SK-N-SH treated with all-trans-retinoic acid at 6 μM for 48 hours (cell line): ENCODE results near the gene CEP290.

Experiments used
- ATAC-seq: fragments of 200-7000 bp; cut with Tn5 transposase; 3 replicates; pipeline ENCODE4 v1.9.1; 2020; ENCODE audit warnings: mild to moderate bottlenecking, moderate library complexity
- ARNTL ChIP-seq: fragments of 450-650 bp; formaldehyde crosslinking; IDR thresholded peaks from 2 replicates; pipeline ENCODE4 v1.5.0; 2020; ENCODE audit warnings: low read depth, mild to moderate bottlenecking, moderate library complexity, borderline replicate concordance
- BACH2 ChIP-seq: fragments of 250-450 bp; sonication (Bioruptor Pico); IDR thresholded peaks from 2 replicates; pipeline ENCODE4 v1.9.0; 2021; ENCODE audit warnings: mild to moderate bottlenecking, borderline replicate concordance
- CREB5 ChIP-seq: fragments of 250-450 bp; sonication (Bioruptor Pico); IDR thresholded peaks from 2 replicates; pipeline ENCODE4 v1.5.1; 2020; ENCODE audit warnings: low read depth, mild to moderate bottlenecking, moderate library complexity
- CSDC2 ChIP-seq: fragments of 250-450 bp; sonication (Bioruptor Pico); IDR thresholded peaks from 2 replicates; pipeline ENCODE4 v1.5.0; 2020; ENCODE audit warnings: mild to moderate bottlenecking, moderate library complexity
- CSRNP3 ChIP-seq: fragments of 250-450 bp; sonication (Bioruptor Pico); IDR thresholded peaks from 2 replicates; pipeline ENCODE4 v1.5.1; 2021; ENCODE audit warnings: mild to moderate bottlenecking, moderate library complexity
- ESRRG ChIP-seq: fragments of 250-450 bp; sonication (Bioruptor Pico); IDR thresholded peaks from 2 replicates; pipeline ENCODE4 v1.6.1; 2021; ENCODE audit warnings: mild to moderate bottlenecking
- GLIS3 ChIP-seq: fragments of 250-450 bp; sonication (Bioruptor Pico); IDR thresholded peaks from 2 replicates; pipeline ENCODE4 v1.5.0; 2020; ENCODE audit warnings: mild to moderate bottlenecking, moderate library complexity
- ISL1 ChIP-seq: fragments of 250-450 bp; sonication (Bioruptor Pico); IDR thresholded peaks from 2 replicates; pipeline ENCODE4 v2.1.2; 2022; ENCODE audit warnings: mild to moderate bottlenecking, moderate library complexity
- POU6F1 ChIP-seq: fragments of 250-450 bp; sonication (Bioruptor Pico); IDR thresholded peaks from 2 replicates; pipeline ENCODE4 v1.8.0; 2021; ENCODE audit warnings: low read depth, mild to moderate bottlenecking, moderate library complexity, borderline replicate concordance
- PPARA ChIP-seq: fragments of 250-450 bp; sonication (Bioruptor Pico); IDR thresholded peaks from 2 replicates; pipeline ENCODE4 v1.5.0; 2020; ENCODE audit warnings: mild to moderate bottlenecking, borderline replicate concordance
- SNAI2 ChIP-seq: fragments of 250-450 bp; sonication (Bioruptor Pico); IDR thresholded peaks from 2 replicates; pipeline ENCODE4 v1.5.0; 2020; ENCODE audit warnings: mild to moderate bottlenecking, moderate library complexity
- TCF4 ChIP-seq: fragments of 250-450 bp; sonication (Bioruptor Pico); IDR thresholded peaks from 2 replicates; pipeline ENCODE4 v1.8.0; 2021; ENCODE audit warnings: mild to moderate bottlenecking, moderate library complexity, borderline replicate concordance
- TOX ChIP-seq: fragments of 250-450 bp; sonication (Bioruptor Pico); IDR thresholded peaks from 2 replicates; pipeline ENCODE4 v1.8.0; 2021; ENCODE audit warnings: mild to moderate bottlenecking, moderate library complexity, borderline replicate concordance
- ZC3H10 ChIP-seq: fragments of 250-450 bp; sonication (Bioruptor Pico); IDR thresholded peaks from 2 replicates; pipeline ENCODE4 v1.5.1; 2021; ENCODE audit warnings: mild to moderate bottlenecking, moderate library complexity
- ZFP30 ChIP-seq: fragments of 450-650 bp; formaldehyde crosslinking; IDR thresholded peaks from 2 replicates; pipeline ENCODE4 v1.5.0; 2022; ENCODE audit warnings: mild to moderate bottlenecking, moderate library complexity
- ZNF565 ChIP-seq: fragments of 450-650 bp; formaldehyde crosslinking; conservative IDR thresholded peaks from 2 replicates; pipeline ENCODE4 v1.5.0; 2020; ENCODE audit warnings: low read depth, mild to moderate bottlenecking, moderate library complexity
- ZNF70 ChIP-seq: fragments of 450-650 bp; formaldehyde crosslinking; IDR thresholded peaks from 2 replicates; pipeline ENCODE4 v1.5.0; 2020; ENCODE audit warnings: mild to moderate bottlenecking, moderate library complexity
- ZNF8 ChIP-seq: fragments of 450-650 bp; formaldehyde crosslinking; IDR thresholded peaks from 2 replicates; pipeline ENCODE4 v1.5.0; 2020; ENCODE audit warnings: mild to moderate bottlenecking, moderate library complexity
- TF ChIP-seq, protein P1 (sequence below): fragments of 250-450 bp; sonication (Bioruptor Pico); IDR thresholded peaks from 2 replicates; pipeline ENCODE4 v1.8.0; 2020; ENCODE audit warnings: mild to moderate bottlenecking, moderate library complexity, borderline replicate concordance
- TF ChIP-seq, protein P2 (sequence below): fragments of 250-450 bp; sonication (Bioruptor Pico); IDR thresholded peaks from 2 replicates; pipeline ENCODE4 v1.5.0; 2020; ENCODE audit warnings: mild to moderate bottlenecking, moderate library complexity

The CEP290 gene

DNA sequence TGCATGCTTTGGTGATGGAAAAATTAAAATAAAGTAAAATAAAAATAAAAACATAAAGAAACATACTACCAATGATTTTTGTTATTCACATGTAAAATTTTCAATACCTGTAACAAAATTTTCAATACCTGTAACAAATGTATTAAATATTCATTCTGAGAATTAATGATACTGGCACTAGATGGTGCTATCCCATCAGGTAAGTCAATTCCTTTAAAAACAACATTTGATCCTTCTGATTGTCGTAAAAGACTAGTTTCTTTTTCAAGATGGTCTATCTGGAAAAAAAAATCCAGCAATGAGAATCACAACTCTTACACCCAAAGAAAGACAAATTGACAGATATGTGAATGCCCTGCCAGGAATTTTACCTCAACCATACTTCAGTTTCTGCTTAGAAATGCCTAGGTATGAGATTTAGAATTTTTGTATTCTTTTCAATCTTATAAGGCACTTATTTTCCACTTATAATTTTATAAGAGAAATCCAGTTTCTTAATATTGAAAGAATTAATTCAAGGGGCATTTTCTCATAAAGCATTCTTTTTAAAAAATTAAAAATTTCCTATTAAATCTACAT lies 30.7 kb downstream of the CEP290 start:
- no peak for TF ChIP-seq ZNF565 (CRISPR knock-in tag)
- TF ChIP-seq TOX (CRISPR knock-in tag) = no peak
- no peak for TF ChIP-seq ZC3H10 (CRISPR knock-in tag)
- TF ChIP-seq ARNTL = no peak
- TF ChIP-seq POU6F1 (CRISPR knock-in tag) = no peak
- no peak for ATAC-seq

DNA sequence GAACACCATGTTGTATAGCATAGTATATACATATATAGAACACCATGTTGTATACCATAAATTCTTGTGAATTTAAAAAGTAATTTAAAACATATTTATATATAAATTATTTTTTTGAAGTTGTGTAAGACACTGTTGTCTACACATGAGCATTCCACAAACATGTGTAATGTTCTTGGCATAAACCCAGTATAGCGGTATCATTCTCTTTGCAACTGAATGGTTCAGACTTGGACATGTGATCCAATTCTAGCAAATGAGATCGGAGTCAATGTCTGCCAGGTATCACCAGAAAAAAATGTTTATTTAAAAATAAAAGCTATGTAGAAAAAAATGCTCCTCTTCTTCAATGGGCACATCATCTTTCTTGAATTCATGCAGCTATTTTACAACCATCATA lies 33.9 kb downstream of the CEP290 start:
- TF ChIP-seq BACH2 (CRISPR knock-in tag) (no peak), ISL1 (no peak), PPARA (no peak), ARNTL (no peak), TOX (CRISPR knock-in tag) (no peak)
- TF ChIP-seq, protein P1, sequence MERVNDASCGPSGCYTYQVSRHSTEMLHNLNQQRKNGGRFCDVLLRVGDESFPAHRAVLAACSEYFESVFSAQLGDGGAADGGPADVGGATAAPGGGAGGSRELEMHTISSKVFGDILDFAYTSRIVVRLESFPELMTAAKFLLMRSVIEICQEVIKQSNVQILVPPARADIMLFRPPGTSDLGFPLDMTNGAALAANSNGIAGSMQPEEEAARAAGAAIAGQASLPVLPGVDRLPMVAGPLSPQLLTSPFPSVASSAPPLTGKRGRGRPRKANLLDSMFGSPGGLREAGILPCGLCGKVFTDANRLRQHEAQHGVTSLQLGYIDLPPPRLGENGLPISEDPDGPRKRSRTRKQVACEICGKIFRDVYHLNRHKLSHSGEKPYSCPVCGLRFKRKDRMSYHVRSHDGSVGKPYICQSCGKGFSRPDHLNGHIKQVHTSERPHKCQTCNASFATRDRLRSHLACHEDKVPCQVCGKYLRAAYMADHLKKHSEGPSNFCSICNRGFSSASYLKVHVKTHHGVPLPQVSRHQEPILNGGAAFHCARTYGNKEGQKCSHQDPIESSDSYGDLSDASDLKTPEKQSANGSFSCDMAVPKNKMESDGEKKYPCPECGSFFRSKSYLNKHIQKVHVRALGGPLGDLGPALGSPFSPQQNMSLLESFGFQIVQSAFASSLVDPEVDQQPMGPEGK (CRISPR knock-in tag) = no peak
- ATAC-seq = no peak

- ATAC-seq = no peak
- no peak for TF ChIP-seq SNAI2
- no peak for TF ChIP-seq CREB5
- TF ChIP-seq ZNF8 (CRISPR knock-in tag) = no peak
- no peak for TF ChIP-seq ISL1
- TF ChIP-seq ZNF565 (CRISPR knock-in tag) = no peak
- TF ChIP-seq ESRRG (CRISPR knock-in tag) = no peak
- TF ChIP-seq TOX (CRISPR knock-in tag) = no peak
- TF ChIP-seq, protein P2, sequence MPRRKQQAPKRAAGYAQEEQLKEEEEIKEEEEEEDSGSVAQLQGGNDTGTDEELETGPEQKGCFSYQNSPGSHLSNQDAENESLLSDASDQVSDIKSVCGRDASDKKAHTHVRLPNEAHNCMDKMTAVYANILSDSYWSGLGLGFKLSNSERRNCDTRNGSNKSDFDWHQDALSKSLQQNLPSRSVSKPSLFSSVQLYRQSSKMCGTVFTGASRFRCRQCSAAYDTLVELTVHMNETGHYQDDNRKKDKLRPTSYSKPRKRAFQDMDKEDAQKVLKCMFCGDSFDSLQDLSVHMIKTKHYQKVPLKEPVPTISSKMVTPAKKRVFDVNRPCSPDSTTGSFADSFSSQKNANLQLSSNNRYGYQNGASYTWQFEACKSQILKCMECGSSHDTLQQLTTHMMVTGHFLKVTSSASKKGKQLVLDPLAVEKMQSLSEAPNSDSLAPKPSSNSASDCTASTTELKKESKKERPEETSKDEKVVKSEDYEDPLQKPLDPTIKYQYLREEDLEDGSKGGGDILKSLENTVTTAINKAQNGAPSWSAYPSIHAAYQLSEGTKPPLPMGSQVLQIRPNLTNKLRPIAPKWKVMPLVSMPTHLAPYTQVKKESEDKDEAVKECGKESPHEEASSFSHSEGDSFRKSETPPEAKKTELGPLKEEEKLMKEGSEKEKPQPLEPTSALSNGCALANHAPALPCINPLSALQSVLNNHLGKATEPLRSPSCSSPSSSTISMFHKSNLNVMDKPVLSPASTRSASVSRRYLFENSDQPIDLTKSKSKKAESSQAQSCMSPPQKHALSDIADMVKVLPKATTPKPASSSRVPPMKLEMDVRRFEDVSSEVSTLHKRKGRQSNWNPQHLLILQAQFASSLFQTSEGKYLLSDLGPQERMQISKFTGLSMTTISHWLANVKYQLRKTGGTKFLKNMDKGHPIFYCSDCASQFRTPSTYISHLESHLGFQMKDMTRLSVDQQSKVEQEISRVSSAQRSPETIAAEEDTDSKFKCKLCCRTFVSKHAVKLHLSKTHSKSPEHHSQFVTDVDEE (CRISPR knock-in tag) = no peak
- no peak for TF ChIP-seq PPARA
- no peak for TF ChIP-seq CSRNP3
- no peak for TF ChIP-seq POU6F1 (CRISPR knock-in tag)
- no peak for TF ChIP-seq ZFP30 (CRISPR knock-in tag)
- TF ChIP-seq ZNF70 = no peak
- TF ChIP-seq GLIS3 = no peak
- TF ChIP-seq TCF4 (CRISPR knock-in tag) = no peak
- TF ChIP-seq ZC3H10 (CRISPR knock-in tag) = no peak
- no peak for TF ChIP-seq ARNTL
- TF ChIP-seq BACH2 (CRISPR knock-in tag) = no peak
- TF ChIP-seq CSDC2 (CRISPR knock-in tag) = no peak
Measured at GRCh38 chr12:88093573-88093972, 48.3 kb downstream of the CEP290 start.
